RCC 7860 (cell line): ENCODE results near the gene AGTR2.
"Not testable (repeated sequence)": the region's sequence is repeated elsewhere in the genome, so short reads cannot be mapped to it uniquely, and the experiment has no call there.

Experiments used
- DNase-seq: peaks from one replicate; pipeline ENCODE4 v3.0.0-alpha.2; 2015; ENCODE audit warnings: low spot score
- FAIRE-seq: peaks from 2 replicates; lab custom pipeline; 2012; peaks lifted over from hg19 to GRCh38; lab: Jason Lieb, UNC

AGTR2 gene

GRCh38 chrX:116170511-116170910 lies at the start of gene AGTR2:
AGTR2 (plus strand) TSS chrX:116170744; CDS start chrX:116172281, 1,537 bp downstream.
- DNase-seq = no peak
- no peak for FAIRE-seq

- FAIRE-seq = no peak
- no peak for DNase-seq
Measured at GRCh38 chrX:116135277-116135676, 35.3 kb upstream of the AGTR2 start.

GRCh38 chrX:116141270-116141669 lies 29.3 kb upstream of the AGTR2 start:
- FAIRE-seq, DNase-seq: not testable (repeated sequence)

GRCh38 chrX:116142976-116143375 lies 27.6 kb upstream of the AGTR2 start:
- DNase-seq (no peak), FAIRE-seq (no peak)

- FAIRE-seq = no peak
- no peak for DNase-seq
Measured at GRCh38 chrX:116172976-116173375, 2.4 kb downstream of the AGTR2 start.

GRCh38 chrX:116181300-116181699 lies 10.8 kb downstream of the AGTR2 start:
- DNase-seq (no peak), FAIRE-seq (no peak)

GRCh38 chrX:116185163-116185562 lies 14.6 kb downstream of the AGTR2 start:
- no peak for FAIRE-seq
- DNase-seq = no peak

- FAIRE-seq (no peak), DNase-seq (no peak)
Measured at GRCh38 chrX:116194649-116195048, 24.1 kb downstream of the AGTR2 start.

GRCh38 chrX:116198235-116198634 lies 27.7 kb downstream of the AGTR2 start:
- DNase-seq (no peak), FAIRE-seq (no peak)

- DNase-seq (no peak), FAIRE-seq (peak; percentile 52)
Measured at GRCh38 chrX:116198810-116199209, 28.3 kb downstream of the AGTR2 start.

- FAIRE-seq (peak; percentile 42), DNase-seq (no peak)
Measured at GRCh38 chrX:116204932-116205331, 34.4 kb downstream of the AGTR2 start.

- FAIRE-seq = no peak
- DNase-seq = no peak
Measured at GRCh38 chrX:116213262-116213661, 42.7 kb downstream of the AGTR2 start.

- DNase-seq, FAIRE-seq: not testable (repeated sequence)
Measured at GRCh38 chrX:116217080-116217479, 46.5 kb downstream of the AGTR2 start.
